HG02852 (cell line): ENCODE data around the gene DLG5.
"Not testable (repeated sequence)": the region's sequence is repeated elsewhere in the genome, so short reads cannot be mapped to it uniquely, and the experiment has no call there.

Experiments used
- ATAC-seq: cut with Tn5 transposase; IDR thresholded peaks from one replicate; pipeline ENCODE4 v1.9.1; 2021; ENCODE audit warnings: mild to moderate bottlenecking, moderate library complexity; ENCODE audit not compliant: unreplicated experiment

DLG5 gene

GRCh38 chr10:77773631-77774426 is 152.7 kb downstream of the DLG5 start:
- no peak for ATAC-seq

- ATAC-seq: not testable (repeated sequence)
Measured at GRCh38 chr10:77772852-77773600, 153.5 kb downstream of the DLG5 start.

GRCh38 chr10:77771851-77772250 is 154.7 kb downstream of the DLG5 start:
- ATAC-seq: no peak

- ATAC-seq: no peak
Measured at GRCh38 chr10:77771450-77771849, 155.1 kb downstream of the DLG5 start.

GRCh38 chr10:77770868-77771175 is 155.7 kb downstream of the DLG5 start:
- no peak for ATAC-seq

- no peak for ATAC-seq
Measured at GRCh38 chr10:77770081-77770867, 156.3 kb downstream of the DLG5 start.

GRCh38 chr10:77768039-77768438 is 158.5 kb downstream of the DLG5 start:
- no peak for ATAC-seq

- no peak for ATAC-seq
Measured at GRCh38 chr10:77763453-77764430, 162.8 kb downstream of the DLG5 start.

GRCh38 chr10:77758406-77758805 is 168.1 kb downstream of the DLG5 start:
- not testable (repeated sequence) for ATAC-seq

- no peak for ATAC-seq
Measured at GRCh38 chr10:77756319-77757232, 170.0 kb downstream of the DLG5 start.

GRCh38 chr10:77746047-77746707 is 180.4 kb downstream of the DLG5 start:
- ATAC-seq: no peak

GRCh38 chr10:77744245-77744644 is 182.3 kb downstream of the DLG5 start:
- no peak for ATAC-seq

- no peak for ATAC-seq
Measured at GRCh38 chr10:77742172-77742571, 184.4 kb downstream of the DLG5 start.

GRCh38 chr10:77741746-77742145 is 184.8 kb downstream of the DLG5 start:
- no peak for ATAC-seq
